ENCODE results near the gene CTAG1B.

DNA sequence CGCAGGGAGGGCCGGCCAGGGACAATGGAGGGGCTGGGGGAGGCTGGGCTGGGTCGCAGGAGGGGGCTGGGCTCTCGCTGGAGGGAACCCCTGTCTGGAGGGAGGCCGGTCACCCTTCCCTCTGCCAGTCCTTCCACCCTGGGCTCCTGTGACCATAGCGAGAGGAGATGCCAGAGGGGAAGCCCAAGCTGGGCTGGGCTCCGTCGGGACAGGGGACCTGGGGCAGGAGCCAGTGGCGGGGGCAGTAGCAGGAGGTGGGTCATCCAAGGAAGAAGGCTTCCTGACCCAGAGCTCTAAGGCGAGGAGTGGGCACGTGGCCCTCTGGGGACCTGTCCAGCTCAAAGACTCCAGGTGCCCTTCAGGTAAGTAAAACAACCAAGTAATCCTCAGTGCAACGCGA, 16.9 kb downstream of the CTAG1B start:
- no peak for TF ChIP-seq POLR2AphosphoS5 (IDR thresholded peaks at IDR 0.05; ENCODE audit: low read depth, low read length)
- TF ChIP-seq PAX5 (IDR thresholded peaks at IDR 0.05; ENCODE audit: insufficient read depth, low read length, severe bottlenecking), result no peak
- no peak for TF ChIP-seq POLR2A (IDR thresholded peaks at IDR 0.05; ENCODE audit: low read depth, low read length)

Data from GM12891 (cell line).